GM18868 (cell line): ENCODE measurements around the gene ZNF728.
"Not testable (repeated sequence)": the region's sequence is repeated elsewhere in the genome, so short reads cannot be mapped to it uniquely, and the experiment has no call there.

Source experiments
- ATAC-seq: cut with Tn5 transposase; IDR thresholded peaks from one replicate; pipeline ENCODE4 v1.9.1; 2021; ENCODE audit warnings: mild to moderate bottlenecking, moderate library complexity; ENCODE audit not compliant: unreplicated experiment

ZNF728 gene

DNA sequence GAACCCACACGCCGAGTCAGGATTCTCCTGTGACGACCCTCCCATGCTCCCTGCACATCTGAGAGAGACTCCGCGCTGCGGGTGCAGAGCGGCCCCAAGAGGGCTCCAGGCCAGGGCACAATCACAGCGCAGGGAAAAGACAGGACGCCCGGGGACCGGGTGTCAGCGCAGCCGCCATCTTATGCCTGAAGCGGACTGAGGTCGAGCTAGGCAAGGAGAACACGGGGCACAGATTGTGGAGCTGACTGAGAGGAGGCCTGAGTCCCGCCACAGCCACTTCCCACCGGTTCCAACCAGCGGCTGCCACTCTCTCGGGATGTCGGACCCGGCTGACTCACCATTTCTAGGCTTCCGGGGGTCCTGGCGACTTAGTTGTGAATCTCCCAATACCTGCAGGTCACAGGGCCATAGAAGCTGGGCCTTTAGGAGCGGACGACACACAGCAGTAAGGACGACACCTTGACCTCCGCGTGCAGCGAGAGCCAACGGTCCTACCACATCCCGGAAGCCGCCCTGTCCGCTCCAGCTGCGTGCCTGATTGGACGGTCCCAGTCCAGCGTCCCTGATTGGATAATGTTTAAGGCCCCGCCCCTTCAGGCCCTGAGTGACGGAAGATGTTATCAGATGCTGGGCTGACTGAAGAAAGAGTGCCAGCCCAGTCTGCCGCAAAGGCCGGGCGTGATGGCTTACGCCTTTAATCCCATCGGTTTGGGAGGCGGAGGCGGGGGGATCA is at the start of gene ZNF728:
Gene ZNF728, minus strand, starts transcription at position 487 of the 733 bp plus-strand sequence. Its CDS starts 146 bp downstream, at position 341.
- ATAC-seq: no peak

DNA sequence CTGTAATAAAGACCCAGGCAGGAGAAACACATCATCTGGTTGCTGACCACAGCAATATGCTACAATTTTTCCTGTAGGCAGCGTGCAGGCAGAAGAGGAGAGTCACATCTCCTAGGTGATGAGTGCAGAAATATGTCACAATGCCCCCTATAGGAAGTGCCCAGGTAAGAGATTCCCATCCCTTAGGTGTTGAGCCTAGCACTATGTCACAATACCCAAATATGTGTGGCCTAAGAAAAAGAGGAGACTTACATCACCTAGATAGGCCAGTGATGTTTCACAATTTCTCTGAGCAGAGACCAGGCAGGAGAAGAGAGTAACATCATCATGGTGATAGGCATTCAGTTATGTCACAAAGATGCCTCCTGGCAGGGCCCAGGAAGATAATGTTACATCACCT is 49.4 kb upstream of the ZNF728 start:
- ATAC-seq: no peak

DNA sequence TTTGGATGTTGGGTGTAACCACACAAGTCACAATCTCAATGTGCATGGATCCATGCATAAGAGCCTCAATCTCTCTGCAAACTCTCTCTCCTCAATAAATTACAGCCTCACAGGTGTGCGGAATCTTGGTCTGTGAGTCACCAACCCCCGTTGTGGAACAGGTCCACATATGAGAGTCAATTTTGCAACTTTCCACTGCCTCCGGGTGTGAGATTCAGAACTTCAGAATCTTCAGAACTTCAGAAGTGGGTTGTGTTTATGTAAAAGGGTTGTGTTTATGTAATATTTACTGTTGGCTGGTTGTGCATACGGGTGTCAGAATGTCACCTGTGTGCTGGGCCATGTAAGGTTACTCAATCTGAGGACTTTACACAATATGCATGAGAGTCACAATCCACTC is 46.3 kb upstream of the ZNF728 start:
- no peak for ATAC-seq

DNA sequence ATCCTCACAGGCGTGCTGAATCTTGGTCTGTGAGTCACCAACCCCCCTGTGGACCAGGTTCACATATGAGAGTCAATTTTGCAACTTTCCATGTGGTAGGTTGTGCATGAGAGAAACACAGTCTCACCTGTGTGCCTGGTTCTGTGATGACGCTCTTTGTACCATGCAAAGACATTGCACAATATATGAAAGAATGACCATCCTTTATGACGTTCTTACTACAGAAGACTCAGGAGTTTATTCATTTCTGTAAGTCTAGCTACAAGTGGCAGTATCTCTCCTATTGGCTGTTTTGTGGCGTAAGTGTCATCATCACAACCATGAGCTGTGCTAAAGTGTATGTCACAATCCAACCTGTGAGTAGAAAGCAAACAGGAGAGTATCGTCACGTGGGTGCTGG is 43.8 kb upstream of the ZNF728 start:
- ATAC-seq: no peak

DNA sequence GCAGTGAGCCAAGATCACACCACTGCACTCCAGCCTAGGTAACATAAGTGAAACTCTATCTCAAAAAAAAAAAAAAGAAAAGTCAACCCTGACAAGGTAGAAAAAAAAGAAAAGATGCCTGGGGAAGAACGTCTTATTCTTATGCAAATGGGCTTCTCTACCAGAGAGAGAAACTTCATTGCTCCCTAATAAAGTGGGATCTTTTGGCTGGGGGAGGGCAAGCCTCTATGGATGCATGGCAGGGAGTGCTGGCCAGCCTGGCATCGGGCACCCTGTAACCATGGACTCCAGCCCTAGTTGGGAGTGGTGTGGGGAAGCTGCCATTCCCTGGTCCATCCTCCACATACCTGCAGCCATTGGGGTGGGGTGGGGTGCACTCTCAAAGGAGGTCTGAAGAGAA is 30.7 kb upstream of the ZNF728 start:
- ATAC-seq: no peak

DNA sequence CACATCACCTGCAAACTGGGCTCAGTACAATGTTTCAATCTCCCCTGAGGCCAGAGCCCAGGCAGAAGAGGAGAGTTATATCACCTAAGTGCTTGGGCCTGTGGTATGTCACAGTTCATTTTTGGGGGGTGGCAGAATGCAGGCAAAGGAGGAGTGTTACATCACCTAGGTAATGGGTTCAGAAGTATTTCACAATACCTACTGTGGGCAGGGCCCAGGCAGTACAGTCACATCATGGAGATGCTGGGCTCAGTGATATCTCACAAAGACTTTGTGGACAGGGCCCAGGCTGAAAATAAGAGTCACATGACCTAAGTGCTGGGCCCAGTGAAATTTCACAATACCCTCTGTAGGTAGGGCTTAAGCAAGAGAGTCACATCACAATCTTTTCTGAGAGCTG is 12.7 kb upstream of the ZNF728 start:
- no peak for ATAC-seq

DNA sequence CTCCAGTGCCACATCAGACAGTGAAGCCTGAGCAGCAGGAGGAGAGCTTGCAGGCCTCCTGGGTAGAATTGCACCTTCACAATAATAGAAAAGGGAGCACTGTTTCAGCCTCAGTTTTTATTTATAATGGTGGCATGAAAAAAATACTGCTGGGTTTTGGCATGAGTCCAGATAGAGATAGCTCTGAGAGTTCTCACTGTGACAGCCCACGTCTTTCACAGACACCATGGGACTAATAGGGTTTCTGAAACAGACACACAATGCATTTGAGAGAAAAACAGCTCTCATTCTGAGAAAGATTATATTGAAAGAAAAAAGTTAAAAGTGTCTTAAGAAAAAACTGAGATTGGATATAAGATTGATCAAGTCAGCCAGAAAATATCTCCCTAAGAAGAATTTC is 8.0 kb downstream of the ZNF728 start:
- not testable (repeated sequence) for ATAC-seq

DNA sequence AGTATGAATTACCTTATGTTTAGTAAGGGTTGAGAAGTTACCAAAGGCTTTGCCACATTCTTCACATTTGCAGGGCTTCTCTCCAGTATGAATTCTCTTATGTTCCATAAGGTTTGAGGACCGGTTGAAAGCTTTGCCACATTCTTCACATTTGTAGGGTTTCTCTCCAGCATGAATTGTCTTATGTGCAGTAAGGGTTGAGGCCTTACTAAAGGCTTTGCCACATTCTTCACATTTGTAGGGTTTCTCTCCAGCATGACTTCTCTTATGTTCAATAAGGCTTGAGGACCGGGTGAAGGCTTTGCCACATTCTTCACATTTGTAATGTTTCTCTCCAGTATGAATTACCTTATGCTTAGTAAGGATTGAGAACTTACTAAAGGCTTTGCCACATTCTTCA is 26.7 kb downstream of the ZNF728 start:
- no peak for ATAC-seq

DNA sequence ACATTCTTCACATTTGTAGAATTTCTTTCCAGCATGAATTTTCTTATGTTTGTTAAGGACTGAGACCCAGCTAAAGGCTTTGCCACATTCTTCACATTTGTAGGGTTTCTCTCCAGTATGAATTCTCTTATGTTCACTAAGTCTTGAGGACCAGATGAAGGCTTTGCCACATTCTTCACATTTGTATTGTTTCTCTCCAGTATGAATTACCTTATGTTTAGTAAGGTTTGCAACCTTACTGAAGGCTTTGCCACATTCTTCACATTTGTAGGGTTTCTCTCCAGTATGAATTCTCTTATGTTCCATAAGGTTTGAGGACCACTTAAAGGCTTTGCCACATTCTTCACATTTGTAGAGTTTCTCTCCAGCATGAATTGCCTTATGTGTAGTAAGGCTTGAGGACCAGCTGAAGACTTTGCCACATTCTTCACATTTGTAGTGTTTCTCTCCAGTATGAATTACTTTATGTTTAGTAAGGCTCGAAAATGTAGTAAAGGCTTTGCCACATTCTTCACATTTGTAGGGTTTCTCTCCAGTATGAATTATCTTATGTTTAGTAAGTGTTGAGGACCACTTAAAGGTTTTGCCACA is 27.3 kb downstream of the ZNF728 start:
- ATAC-seq: not testable (repeated sequence)

DNA sequence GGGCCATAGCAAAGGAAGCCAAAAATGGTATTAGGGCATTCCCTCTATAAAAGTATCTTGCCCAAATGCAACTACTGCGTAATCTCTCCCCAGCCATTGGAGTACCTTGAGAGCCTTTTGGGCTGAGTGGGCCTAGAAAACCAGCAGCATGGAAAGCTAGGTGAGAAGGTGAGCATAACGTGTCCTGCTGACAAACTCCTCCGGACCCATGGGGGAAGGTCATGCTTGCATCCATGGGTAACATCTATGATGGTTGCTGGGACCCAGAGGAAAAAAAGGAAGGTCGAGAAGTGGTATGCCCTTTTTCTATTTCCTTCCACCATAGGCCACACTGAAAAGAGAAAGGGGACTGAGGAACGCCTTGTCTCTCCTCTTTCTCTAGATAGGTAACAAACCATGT is 57.4 kb downstream of the ZNF728 start:
- ATAC-seq: no peak

DNA sequence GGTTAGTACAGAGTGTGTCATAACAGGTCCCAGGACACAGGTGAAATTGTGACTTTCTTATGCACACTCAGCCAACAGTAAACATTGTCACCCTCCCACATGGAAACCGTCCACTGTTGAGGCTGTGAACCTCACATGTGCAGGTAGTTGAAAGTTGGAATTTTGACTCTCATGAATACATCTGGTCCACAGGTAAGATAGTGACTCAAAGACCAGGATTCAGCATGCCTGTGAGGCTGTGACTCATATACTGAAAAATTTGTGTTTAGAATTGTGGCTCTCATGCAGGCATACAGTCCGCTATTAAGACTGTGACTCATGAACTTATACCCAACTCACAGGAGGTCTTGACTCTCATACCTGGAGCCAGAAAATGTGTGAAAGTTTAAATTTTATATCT is 67.8 kb downstream of the ZNF728 start:
- no peak for ATAC-seq

DNA sequence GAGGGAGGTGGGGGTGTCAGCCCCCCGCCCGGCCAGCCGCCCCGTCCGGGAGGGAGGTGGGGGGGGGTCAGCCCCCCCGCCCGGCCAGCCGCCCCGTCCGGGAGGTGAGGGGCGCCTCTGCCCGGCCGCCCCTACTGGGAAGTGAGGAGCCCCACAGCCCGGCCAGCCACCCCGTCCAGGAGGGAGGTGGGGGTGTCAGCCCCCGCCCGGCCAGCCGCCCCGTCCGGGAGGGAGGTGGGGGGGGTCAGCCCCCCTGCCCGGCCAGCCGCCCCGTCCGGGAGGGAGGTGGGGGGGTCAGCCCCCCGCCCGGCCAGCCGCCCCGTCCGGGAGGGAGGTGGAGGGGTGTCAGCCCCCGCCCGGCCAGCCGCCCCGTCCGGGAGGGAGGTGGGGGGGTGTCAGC is 75.4 kb downstream of the ZNF728 start:
- not testable (repeated sequence) for ATAC-seq

DNA sequence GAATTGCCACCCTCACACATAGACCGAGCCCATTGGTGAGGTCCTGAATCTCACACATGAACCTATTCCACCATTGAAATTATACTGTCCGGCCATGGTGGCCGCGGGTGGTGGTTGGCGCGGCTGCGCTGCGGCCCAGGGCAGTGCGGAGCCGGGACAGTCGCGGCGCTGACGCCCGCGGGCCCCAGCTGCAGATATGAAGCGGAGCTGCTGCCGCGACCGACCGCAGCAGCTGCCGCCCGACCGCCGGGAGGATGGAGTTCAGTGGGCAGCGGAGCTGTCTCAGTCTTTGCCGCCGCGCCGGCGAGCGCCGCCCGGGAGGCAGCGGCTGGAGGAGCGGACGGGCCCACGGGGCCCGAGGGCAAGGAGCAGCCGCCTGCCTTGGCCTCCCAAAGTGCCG is 77.8 kb downstream of the ZNF728 start:
- not testable (repeated sequence) for ATAC-seq
